Islet of Langerhans (tissue), 1 donor: ENCODE data around the gene CPNE1.

Experiments used
- FAIRE-seq: peaks from one replicate; lab custom pipeline; 2011; peaks lifted over from hg19 to GRCh38; lab: Jason Lieb, UNC

CPNE1 gene

GRCh38 chr20:35619196-35620095 is 45.3 kb downstream of the CPNE1 start:
- FAIRE-seq, result no peak

GRCh38 chr20:35618263-35619131 is 46.2 kb downstream of the CPNE1 start:
- no peak for FAIRE-seq

GRCh38 chr20:35617397-35618262 is 47.1 kb downstream of the CPNE1 start:
- FAIRE-seq, result no peak

GRCh38 chr20:35616465-35617396 is 48.0 kb downstream of the CPNE1 start:
- FAIRE-seq, result no peak

- FAIRE-seq, result no peak
Measured at GRCh38 chr20:35615667-35616464, 48.8 kb downstream of the CPNE1 start, which contains the start of gene SPAG4. Gene SPAG4, plus strand, starts transcription at chr20:35615829. Its CDS starts 175 bp downstream, at chr20:35616004.

- no peak for FAIRE-seq
Measured at GRCh38 chr20:35611482-35611881, 53.2 kb downstream of the CPNE1 start.

- FAIRE-seq, result no peak
Measured at GRCh38 chr20:35610833-35611427, 53.8 kb downstream of the CPNE1 start.

- no peak for FAIRE-seq
Measured at GRCh38 chr20:35607003-35607735, 57.5 kb downstream of the CPNE1 start.

- no peak for FAIRE-seq
Measured at GRCh38 chr20:35606127-35606526, 58.6 kb downstream of the CPNE1 start.

GRCh38 chr20:35604449-35604747 is 60.3 kb downstream of the CPNE1 start:
- no peak for FAIRE-seq

- FAIRE-seq, result no peak
Measured at GRCh38 chr20:35603695-35604448, 60.8 kb downstream of the CPNE1 start.

- no peak for FAIRE-seq
Measured at GRCh38 chr20:35602851-35603495, 61.7 kb downstream of the CPNE1 start.

GRCh38 chr20:35601990-35602389 is 62.7 kb downstream of the CPNE1 start:
- no peak for FAIRE-seq

- FAIRE-seq, result no peak
Measured at GRCh38 chr20:35600993-35601973, 63.4 kb downstream of the CPNE1 start.

- no peak for FAIRE-seq
Measured at GRCh38 chr20:35600176-35600992, 64.3 kb downstream of the CPNE1 start.

GRCh38 chr20:35599776-35600120 is 65.0 kb downstream of the CPNE1 start:
- no peak for FAIRE-seq
